Mesendoderm (in vitro differentiated cells): Measurements from ENCODE around the gene MRAS.
A peak's percentile ranks its signal among the peaks of the same experiment; 100 is the strongest.

Experiments
- DNase-seq: peaks from one replicate; pipeline ENCODE4 v3.0.0; 2013
- H2AK5ac ChIP-seq: 2 replicates; pipeline ENCODE4 v1.6.1; 2013; ENCODE audit warnings: low read length, inconsistent platforms
- H2BK120ac ChIP-seq: 2 replicates; pipeline ENCODE4 v1.6.1; 2013; ENCODE audit warnings: low read depth, mild to moderate bottlenecking, low read length, moderate library complexity, mixed read lengths
- H2BK15ac ChIP-seq: replicated peaks from 2 replicates; pipeline ENCODE4 v1.6.1; 2013; ENCODE audit warnings: low read depth, mild to moderate bottlenecking, moderate library complexity
- H2BK5ac ChIP-seq: 2 replicates; pipeline ENCODE4 v1.6.1; 2013; ENCODE audit warnings: low read length, inconsistent platforms
- H3K18ac ChIP-seq: 2 replicates; pipeline ENCODE4 v1.6.1; 2013; ENCODE audit warnings: mild to moderate bottlenecking, low read length, mixed read lengths
- H3K23ac ChIP-seq: one replicate; pipeline ENCODE4 v1.6.1; 2013; ENCODE audit warnings: low read length
- H3K27ac ChIP-seq: 2 replicates; pipeline ENCODE4 v1.5.1; 2013; ENCODE audit warnings: low read depth, mild to moderate bottlenecking, inconsistent platforms, low read length, moderate library complexity
- H3K27me3 ChIP-seq: 2 replicates; pipeline ENCODE4 v1.6.1; 2013; ENCODE audit warnings: low read length, control low read depth, mild to moderate bottlenecking, inconsistent platforms; ENCODE audit not compliant: insufficient read depth, poor library complexity
- H3K36me3 ChIP-seq: 2 replicates; pipeline ENCODE4 v1.6.1; 2013; ENCODE audit warnings: low read length, inconsistent platforms; ENCODE audit not compliant: control insufficient read depth, insufficient read depth
- H3K4ac ChIP-seq: one replicate; pipeline ENCODE4 v1.6.1; 2013; ENCODE audit warnings: low read depth, mild to moderate bottlenecking, low read length, moderate library complexity
- H3K4me1 ChIP-seq: 2 replicates; pipeline ENCODE4 v1.6.1; 2013; ENCODE audit warnings: low read depth, low read length, inconsistent platforms; ENCODE audit not compliant: control insufficient read depth
- H3K4me2 ChIP-seq: 2 replicates; pipeline ENCODE4 v1.6.1; 2013; ENCODE audit warnings: low read length
- H3K4me3 ChIP-seq: 2 replicates; pipeline ENCODE4 v1.5.1; 2013; ENCODE audit warnings: mild to moderate bottlenecking, low read length
- H3K56ac ChIP-seq: one replicate; pipeline ENCODE4 v1.6.1; 2013; ENCODE audit warnings: low read length
- H3K79me1 ChIP-seq: 2 replicates; pipeline ENCODE4 v1.6.1; 2013; ENCODE audit warnings: low read length, inconsistent platforms
- H3K79me2 ChIP-seq: 2 replicates; pipeline ENCODE4 v1.6.1; 2013; ENCODE audit warnings: mild to moderate bottlenecking, low read length; ENCODE audit not compliant: control insufficient read depth, insufficient read depth
- H3K9ac ChIP-seq: 2 replicates; pipeline ENCODE4 v1.6.1; 2013; ENCODE audit warnings: low read length, inconsistent platforms
- H4K5ac ChIP-seq: one replicate; pipeline ENCODE4 v1.6.1; 2013; ENCODE audit warnings: low read length
- H4K8ac ChIP-seq: one replicate; pipeline ENCODE4 v1.6.1; 2013; ENCODE audit warnings: low read depth, mild to moderate bottlenecking, control low read depth, low read length, moderate library complexity
- WGBS: extraction: QIAGEN DNeasy Blood & Tissue Kit; methylation state at CpG from one replicate; pipeline ENCODE4 v1.1.7; 2013; ENCODE audit warnings: low lambda C conversion rate, missing lambda C conversion rate; ENCODE audit not compliant: insufficient coverage; ENCODE audit errors: extremely low coverage; 5-methylcytosine and 5-hydroxymethylcytosine counted together

MRAS gene

GRCh38 chr3:138401834-138402233 is 53.5 kb downstream of the MRAS start:
- Histone ChIP-seq H3K23ac (no peak overlapping the region), H3K27ac (no peak overlapping the region), H3K18ac (no peak overlapping the region), H3K4me1 (peaks cover under 1% of the 10 kb centered on the region), H4K8ac (no peak overlapping the region), H2BK15ac (no peak overlapping the region), H2BK5ac (no peak overlapping the region), H3K9ac (no peak overlapping the region), H3K56ac (no peak overlapping the region), H3K79me1 (no peaks in the 10 kb centered on the region), H3K4me2 (no peak overlapping the region), H3K4ac (no peak overlapping the region), H3K4me3 (no peak overlapping the region), H2BK120ac (no peak overlapping the region), H2AK5ac (no peak overlapping the region), H3K27me3 (no peaks in the 10 kb centered on the region), H3K79me2 (no peaks in the 10 kb centered on the region), H3K36me3 (no peaks in the 10 kb centered on the region), H4K5ac (no peak overlapping the region)
- WGBS = no CpG with 5 or more reads among the region's 7 CpGs
- DNase-seq = peak; percentile 29

- H2BK120ac ChIP-seq = no peak overlapping the region
- no peak overlapping the region for H2BK5ac ChIP-seq
- H2AK5ac ChIP-seq = no peak overlapping the region
- no peak overlapping the region for H3K4me2 ChIP-seq
- no CpG with 5 or more reads among the region's 6 CpGs for WGBS
- no peaks in the 10 kb centered on the region for H3K79me2 ChIP-seq
- no peak overlapping the region for H3K18ac ChIP-seq
- no peak overlapping the region for H3K23ac ChIP-seq
- no peaks in the 10 kb centered on the region for H3K79me1 ChIP-seq
- H3K4me3 ChIP-seq = no peak overlapping the region
- H3K4ac ChIP-seq = no peak overlapping the region
- H3K4me1 ChIP-seq = no peaks in the 10 kb centered on the region
- no peak overlapping the region for H4K5ac ChIP-seq
- H3K36me3 ChIP-seq = no peaks in the 10 kb centered on the region
- H2BK15ac ChIP-seq = no peak overlapping the region
- H3K27me3 ChIP-seq = no peaks in the 10 kb centered on the region
- no peak overlapping the region for H3K27ac ChIP-seq
- H3K56ac ChIP-seq = no peak overlapping the region
- DNase-seq = no peak
- no peak overlapping the region for H4K8ac ChIP-seq
- no peak overlapping the region for H3K9ac ChIP-seq
Measured at GRCh38 chr3:138404121-138404520, 55.7 kb downstream of the MRAS start.

- Histone ChIP-seq H3K23ac (no peak overlapping the region), H3K27ac (no peak overlapping the region), H3K79me1 (no peaks in the 10 kb centered on the region), H4K8ac (no peak overlapping the region), H3K18ac (no peak overlapping the region), H3K4me1 (no peaks in the 10 kb centered on the region), H3K4ac (no peak overlapping the region), H3K36me3 (no peaks in the 10 kb centered on the region), H2AK5ac (no peak overlapping the region), H2BK5ac (no peak overlapping the region), H2BK15ac (no peak overlapping the region), H3K79me2 (no peaks in the 10 kb centered on the region), H2BK120ac (no peak overlapping the region), H3K4me2 (no peak overlapping the region), H4K5ac (no peak overlapping the region), H3K9ac (no peak overlapping the region), H3K4me3 (no peak overlapping the region), H3K56ac (no peak overlapping the region), H3K27me3 (no peaks in the 10 kb centered on the region)
- no peak for DNase-seq
- WGBS = no CpG with 5 or more reads among the region's 7 CpGs
Measured at GRCh38 chr3:138405001-138405400, 56.6 kb downstream of the MRAS start.

DNA sequence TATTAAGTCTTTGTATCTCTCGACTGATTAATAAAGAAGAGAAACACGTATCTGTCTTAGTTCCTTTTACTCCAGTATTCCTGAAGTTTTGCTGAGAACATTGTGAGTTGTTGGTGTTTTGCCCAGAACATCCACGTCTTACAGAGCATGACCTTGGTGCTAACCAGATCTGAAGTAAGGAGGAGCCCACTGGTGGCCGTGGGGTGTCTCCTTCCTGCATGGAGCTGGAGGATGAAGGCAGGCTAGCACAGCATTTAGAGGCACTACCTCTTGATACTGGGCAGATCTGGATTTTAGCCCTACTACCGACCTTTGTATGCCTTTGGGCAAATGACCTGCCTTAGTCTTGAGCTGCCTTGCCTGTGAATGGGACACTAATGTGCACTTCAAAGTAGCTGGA is 57.1 kb downstream of the MRAS start:
- Histone ChIP-seq H3K4ac (no peak overlapping the region), H2BK120ac (no peak overlapping the region), H3K4me3 (no peak overlapping the region), H3K79me2 (no peaks in the 10 kb centered on the region), H3K79me1 (no peaks in the 10 kb centered on the region), H3K4me1 (no peaks in the 10 kb centered on the region), H2BK5ac (no peak overlapping the region), H3K9ac (no peak overlapping the region), H3K4me2 (no peak overlapping the region), H3K56ac (no peak overlapping the region), H2BK15ac (no peak overlapping the region), H2AK5ac (no peak overlapping the region), H3K27ac (no peak overlapping the region), H3K27me3 (no peaks in the 10 kb centered on the region), H3K36me3 (no peaks in the 10 kb centered on the region), H4K8ac (no peak overlapping the region), H3K23ac (no peak overlapping the region), H4K5ac (no peak overlapping the region), H3K18ac (no peak overlapping the region)
- DNase-seq = no peak
- WGBS = no CpG with 5 or more reads among the region's 5 CpGs

GRCh38 chr3:138406606-138407005 is 58.2 kb downstream of the MRAS start:
- no peaks in the 10 kb centered on the region for H3K27me3 ChIP-seq
- no CpG with 5 or more reads among the region's 2 CpGs for WGBS
- no peak overlapping the region for H3K9ac ChIP-seq
- H2BK5ac ChIP-seq = no peak overlapping the region
- H3K56ac ChIP-seq = no peak overlapping the region
- H3K4ac ChIP-seq = no peak overlapping the region
- no peak overlapping the region for H4K8ac ChIP-seq
- H2AK5ac ChIP-seq = no peak overlapping the region
- DNase-seq = no peak
- H3K27ac ChIP-seq = no peak overlapping the region
- no peak overlapping the region for H3K4me2 ChIP-seq
- H2BK120ac ChIP-seq = no peak overlapping the region
- no peaks in the 10 kb centered on the region for H3K4me1 ChIP-seq
- H3K36me3 ChIP-seq = no peaks in the 10 kb centered on the region
- H3K18ac ChIP-seq = no peak overlapping the region
- H3K79me1 ChIP-seq = no peaks in the 10 kb centered on the region
- no peaks in the 10 kb centered on the region for H3K79me2 ChIP-seq
- no peak overlapping the region for H3K23ac ChIP-seq
- H2BK15ac ChIP-seq = no peak overlapping the region
- no peak overlapping the region for H4K5ac ChIP-seq
- H3K4me3 ChIP-seq = no peak overlapping the region

DNA sequence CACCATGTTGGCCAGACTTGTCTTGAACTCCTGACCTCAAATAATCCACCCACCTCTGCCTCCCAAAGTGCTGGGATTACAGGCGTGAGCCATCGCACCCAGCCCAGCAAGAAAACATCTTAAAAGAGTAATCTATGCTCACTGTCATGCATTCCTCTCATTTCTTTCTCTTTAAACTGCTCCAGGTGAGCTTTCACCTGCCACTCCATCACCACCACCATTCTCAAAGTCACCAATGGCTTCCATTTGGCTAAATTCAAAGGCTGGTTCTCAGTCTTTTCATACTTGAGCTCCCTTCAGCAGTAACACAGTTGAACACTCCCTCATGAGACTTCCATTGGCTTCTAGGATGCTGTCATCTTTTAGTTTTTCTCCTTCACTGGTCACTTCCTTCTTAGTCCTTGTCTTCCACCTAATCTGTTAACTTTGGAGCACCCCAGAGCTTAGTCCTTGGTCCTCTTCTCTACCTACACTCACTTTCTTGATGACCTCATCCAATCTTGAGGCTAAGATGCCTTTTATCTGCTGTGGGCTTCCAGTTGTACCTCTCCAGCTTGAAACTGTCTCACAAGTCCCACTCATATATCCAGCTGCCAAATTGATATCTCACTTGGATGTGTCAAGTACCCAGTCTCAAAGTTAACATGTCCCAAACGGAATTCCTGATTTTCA is 59.0 kb downstream of the MRAS start:
- Histone ChIP-seq H3K79me2 (no peaks in the 10 kb centered on the region), H3K27me3 (no peaks in the 10 kb centered on the region), H4K5ac (no peak overlapping the region), H2BK15ac (no peak overlapping the region), H3K56ac (no peak overlapping the region), H3K4me3 (no peak overlapping the region), H4K8ac (no peak overlapping the region), H2AK5ac (no peak overlapping the region), H3K27ac (no peak overlapping the region), H3K79me1 (no peaks in the 10 kb centered on the region), H3K23ac (no peak overlapping the region), H2BK120ac (no peak overlapping the region), H3K4ac (no peak overlapping the region), H3K36me3 (no peaks in the 10 kb centered on the region), H3K9ac (no peak overlapping the region), H3K18ac (no peak overlapping the region), H3K4me1 (no peaks in the 10 kb centered on the region), H2BK5ac (no peak overlapping the region), H3K4me2 (no peak overlapping the region)
- no CpG with 5 or more reads among the region's 3 CpGs for WGBS
- DNase-seq = no peak
